HG02840 (cell line): ENCODE measurements around the gene KIAA0513.

Experiments used
- ATAC-seq: cut with Tn5 transposase; IDR thresholded peaks from one replicate; pipeline ENCODE4 v1.9.1; 2021; ENCODE audit warnings: mild to moderate bottlenecking, moderate library complexity, moderate number of reproducible peaks; ENCODE audit not compliant: unreplicated experiment, low FRiP score

Gene KIAA0513

GRCh38 chr16:85003725-85004586, 23.6 kb upstream of the KIAA0513 start:
- no peak for ATAC-seq

- no peak for ATAC-seq
Observed at GRCh38 chr16:85004587-85005205, 22.9 kb upstream of the KIAA0513 start.

GRCh38 chr16:85005285-85006069, 22.1 kb upstream of the KIAA0513 start:
- ATAC-seq = no peak

- ATAC-seq = no peak
Observed at GRCh38 chr16:85006639-85007038, 21.0 kb upstream of the KIAA0513 start.

- no peak for ATAC-seq
Observed at GRCh38 chr16:85007496-85008214, 19.9 kb upstream of the KIAA0513 start.

- no peak for ATAC-seq
Observed at GRCh38 chr16:85008271-85008670, 19.3 kb upstream of the KIAA0513 start.

GRCh38 chr16:85010446-85010930, 17.1 kb upstream of the KIAA0513 start:
- no peak for ATAC-seq

- ATAC-seq = peak; percentile 87
Observed at GRCh38 chr16:85010931-85011845, 16.4 kb upstream of the KIAA0513 start, which contains the start of gene ZDHHC7. ZDHHC7 (minus strand) TSS chr16:85011535; CDS start chr16:84990618, 20,917 bp downstream.

- peak; percentile 6 for ATAC-seq
Observed at GRCh38 chr16:85011846-85012284, 15.7 kb upstream of the KIAA0513 start.

- ATAC-seq = no peak
Observed at GRCh38 chr16:85014311-85014710, 13.3 kb upstream of the KIAA0513 start.

- no peak for ATAC-seq
Observed at GRCh38 chr16:85015481-85016187, 12.0 kb upstream of the KIAA0513 start.

- ATAC-seq = no peak
Observed at GRCh38 chr16:85017151-85017550, 10.4 kb upstream of the KIAA0513 start.

GRCh38 chr16:85017633-85018032, 10.0 kb upstream of the KIAA0513 start:
- ATAC-seq = no peak

- ATAC-seq = no peak
Observed at GRCh38 chr16:85018529-85019236, 8.9 kb upstream of the KIAA0513 start.

- ATAC-seq = no peak
Observed at GRCh38 chr16:85019659-85020245, 7.8 kb upstream of the KIAA0513 start.

GRCh38 chr16:85025781-85026653, 1.6 kb upstream of the KIAA0513 start:
- no peak for ATAC-seq

- ATAC-seq = no peak
Observed at GRCh38 chr16:85026703-85027102, 892 bp upstream of the KIAA0513 start.
